IMR-90 (cell line): ENCODE measurements around the gene THOP1. TPM values are rescaled to one million over a fixed set of nuclear protein-coding genes. Genes with fewer than 3 reads are reported as not detected.

Experiments
- ATAC-seq: fragments of 200-7000 bp; cut with Tn5 transposase; 2 replicates; pipeline ENCODE4 v1.9.1; 2020; ENCODE audit warnings: low read depth, mild to moderate bottlenecking, moderate library complexity
- BruUV-seq: library from RNA; stranded (reverse); fragments of 400-500 nt; replicated peaks from 2 replicates; lab custom pipeline; 2021; lab: Mats Ljungman, UMichigan
- CTCF ChIA-PET: fragments of 300-600 bp; formaldehyde crosslinking; extraction: SDS; loops from one replicate; lab custom pipeline; 2021; ENCODE audit warnings: antibody characterized with exemption; lab: Yijun Ruan, JAX
- POLR2A ChIA-PET: fragments of 300-600 bp; sonication (Branson Sonifier 250); formaldehyde crosslinking; loops from one replicate; lab custom pipeline; 2022; ENCODE audit warnings: antibody characterized with exemption; ENCODE audit not compliant: unreplicated experiment; lab: Charles Lee
- DNase-seq: peaks from one replicate; pipeline ENCODE4 v3.0.0; 2013
- H2AFZ ChIP-seq: replicated peaks from 2 replicates; pipeline ENCODE3; 2013; ENCODE audit warnings: low read length, mild to moderate bottlenecking; ENCODE audit not compliant: poor library complexity
- H2AK5ac ChIP-seq: 2 replicates; pipeline ENCODE4 v1.6.1; 2013; ENCODE audit warnings: low read depth, low read length, inconsistent platforms
- H2AK9ac ChIP-seq: replicated peaks from 2 replicates; pipeline ENCODE3; 2013; ENCODE audit warnings: mild to moderate bottlenecking, low read depth, low read length, moderate library complexity; ENCODE audit not compliant: poor library complexity
- H2BK120ac ChIP-seq: 2 replicates; pipeline ENCODE4 v1.6.1; 2013; ENCODE audit warnings: low read depth, low read length, inconsistent platforms
- H2BK15ac ChIP-seq: 3 replicates; pipeline ENCODE4 v1.6.1; 2013; ENCODE audit warnings: low read depth, low read length, inconsistent platforms
- H2BK20ac ChIP-seq: 2 replicates; pipeline ENCODE4 v1.6.1; 2013; ENCODE audit warnings: low read depth, mild to moderate bottlenecking, inconsistent platforms, low read length, moderate library complexity
- H2BK5ac ChIP-seq: 2 replicates; pipeline ENCODE4 v1.6.1; 2013; ENCODE audit warnings: mild to moderate bottlenecking, low read depth, low read length, inconsistent platforms; ENCODE audit not compliant: poor library complexity, severe bottlenecking
- H3K14ac ChIP-seq: replicated peaks from 2 replicates; pipeline ENCODE4 v1.6.1; 2013; ENCODE audit warnings: low read depth, low read length, inconsistent platforms
- H3K18ac ChIP-seq: 2 replicates; pipeline ENCODE4 v1.6.1; 2013; ENCODE audit warnings: low read depth, low read length, control low read depth
- H3K23ac ChIP-seq: 2 replicates; pipeline ENCODE4 v1.6.1; 2013; ENCODE audit warnings: low read depth, low read length, inconsistent platforms
- H3K27ac ChIP-seq: 2 replicates; pipeline ENCODE4 v1.5.1; 2013; ENCODE audit warnings: mild to moderate bottlenecking, control low read depth, low read length; ENCODE audit not compliant: insufficient read depth
- H3K27me3 ChIP-seq: 2 replicates; pipeline ENCODE4 v1.6.1; 2013; ENCODE audit warnings: low read length; ENCODE audit not compliant: control insufficient read depth, insufficient read depth
- H3K36me3 ChIP-seq: 2 replicates; pipeline ENCODE4 v1.6.1; 2013; ENCODE audit warnings: low read length, mixed read lengths; ENCODE audit not compliant: control insufficient read depth, insufficient read depth
- H3K4ac ChIP-seq: 2 replicates; pipeline ENCODE4 v1.6.1; 2013; ENCODE audit warnings: low read depth, low read length, inconsistent platforms
- H3K4me1 ChIP-seq: 2 replicates; pipeline ENCODE4 v1.6.1; 2013; ENCODE audit warnings: low read length, mixed read lengths; ENCODE audit not compliant: control insufficient read depth, insufficient read depth
- H3K4me2 ChIP-seq: 2 replicates; pipeline ENCODE4 v1.6.1; 2013; ENCODE audit warnings: low read depth, mild to moderate bottlenecking, control low read depth, low read length, moderate library complexity
- H3K4me3 ChIP-seq: 2 replicates; pipeline ENCODE4 v1.5.1; 2013; ENCODE audit warnings: low read depth, mild to moderate bottlenecking, control low read depth, low read length, moderate library complexity; ENCODE audit not compliant: insufficient read depth
- H3K56ac ChIP-seq: 2 replicates; pipeline ENCODE4 v1.6.1; 2013; ENCODE audit warnings: low read length, inconsistent platforms; ENCODE audit not compliant: insufficient read depth; ENCODE audit errors: extremely low read depth
- H3K79me1 ChIP-seq, 2 experiments: 2 replicates each; pipeline ENCODE4 v1.6.1; 2013; ENCODE audit warnings: low read length in 2 of 2, inconsistent platforms in 1 of 2, low read depth in 1 of 2
- H3K9ac ChIP-seq: 2 replicates; pipeline ENCODE4 v1.6.1; 2013; ENCODE audit warnings: low read depth, low read length, control low read depth
- H3K9me1 ChIP-seq: 2 replicates; pipeline ENCODE4 v1.6.1; 2013; ENCODE audit warnings: low read length, inconsistent platforms; ENCODE audit not compliant: insufficient read depth
- H3K9me3 ChIP-seq: 2 replicates; pipeline ENCODE4 v1.6.1; 2013; ENCODE audit warnings: low read length; ENCODE audit not compliant: control insufficient read depth, insufficient read depth
- H4K20me1 ChIP-seq: 2 replicates; pipeline ENCODE4 v1.6.1; 2013; ENCODE audit warnings: low read length, inconsistent platforms; ENCODE audit not compliant: insufficient read depth
- H4K5ac ChIP-seq: 2 replicates; pipeline ENCODE4 v1.6.1; 2013; ENCODE audit warnings: mild to moderate bottlenecking, low read depth, low read length, control low read depth
- H4K8ac ChIP-seq, 2 experiments: 2 replicates each; pipeline ENCODE4 v1.6.1; 2013; ENCODE audit warnings: low read depth in 2 of 2, low read length in 2 of 2, control low read depth in 1 of 2, inconsistent platforms in 1 of 2
- H4K91ac ChIP-seq: 2 replicates; pipeline ENCODE4 v1.6.1; 2013; ENCODE audit warnings: low read depth, low read length, inconsistent platforms; ENCODE audit not compliant: insufficient read depth
- CHD1 ChIP-seq: IDR thresholded peaks from 2 replicates; pipeline ENCODE4 v1.6.1; 2012; ENCODE audit warnings: low read depth, low read length, improper control_type of control experiment
- MAFK ChIP-seq: IDR thresholded peaks from 2 replicates; pipeline ENCODE4 v1.6.1; 2012; ENCODE audit warnings: low read depth, low read length, improper control_type of control experiment
- RAD21 ChIP-seq: IDR thresholded peaks from 2 replicates; pipeline ENCODE4 v1.6.1; 2012; ENCODE audit warnings: low read length, improper control_type of control experiment
- RFX5 ChIP-seq: IDR thresholded peaks from 2 replicates; pipeline ENCODE4 v1.8.0; 2012; ENCODE audit warnings: low read depth, mild to moderate bottlenecking, low read length, moderate library complexity
- WGBS, 2 experiments: methylation state at CpG; one replicate each; pipeline versions ENCODE4 v1.1.5 to v1.1.7; 2013; ENCODE audit warnings: missing lambda C conversion rate in 2 of 2; ENCODE audit not compliant: insufficient read length in 1 of 2; ENCODE audit errors: extremely low coverage in 2 of 2; 5-methylcytosine and 5-hydroxymethylcytosine counted together
- dilution Hi-C: fragments of 300-500 bp; cut with HindIII; formaldehyde crosslinking; loops from one replicate; pipeline ENCODE4 v1.14.3; 2018; ENCODE audit warnings: low sequenced_read_pairs; ENCODE audit not compliant: unreplicated experiment
- in situ Hi-C: fragments of 300-500 bp; cut with MboI; formaldehyde crosslinking; loops from 3 replicates; pipeline ENCODE4 v1.14.3; 2019; ENCODE audit warnings: low sequenced_read_pairs, inconsistent platforms, mixed read lengths
- intact Hi-C: fragments of 100-400 bp; cut with micrococcal nuclease; formaldehyde crosslinking; loops from 2 replicates; pipeline ENCODE4 v1.10.0; 2022
- polyA plus RNA-seq, 3 experiments: library from polyadenylated mRNA; depleted of rRNA; stranded (reverse); fragments of >200 nt; gene quantifications; 2 replicates each; pipeline ENCODE4 v1.2.3, GENCODE V29; 2012; ENCODE audit warnings: low replicate concordance in 1 of 3
- total RNA-seq: library from RNA; depleted of rRNA; stranded (reverse); fragments of >200 nt; gene quantifications from 2 replicates; pipeline ENCODE4 v1.2.3, GENCODE V29; 2012
- TF ChIP-seq, protein P1 (sequence below): fragments of 150-350 bp; IDR thresholded peaks from 2 replicates; pipeline ENCODE4 v1.6.1; 2017; ENCODE audit warnings: mild to moderate bottlenecking, antibody characterized with exemption, low read length, low read depth

Gene THOP1
- total and polyA plus RNA-seq, 2 of the 4 experiments (the other 2 are of a cell fraction): 57.5 to 91.9 TPM

DNA sequence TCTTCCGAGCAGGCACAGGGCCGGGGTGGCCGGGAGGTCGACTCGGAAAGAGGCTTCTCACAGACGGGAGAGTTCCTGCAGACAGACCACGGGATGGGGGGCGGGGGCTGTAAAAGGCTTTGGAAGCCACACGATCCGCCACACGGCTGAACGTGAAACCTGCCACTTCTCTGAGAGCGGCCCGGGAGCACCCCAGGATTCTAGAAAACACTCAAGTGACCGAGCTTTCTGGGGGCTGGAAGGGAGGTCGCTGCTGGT, 29.9 kb upstream of the THOP1 start:
- ChIA-PET POLR2A (no interaction called here), CTCF (no interaction called here)
- no peak overlapping the region for H3K4ac ChIP-seq
- no peak overlapping the region for H2AK9ac ChIP-seq
- DNase-seq (no peak), ATAC-seq (no peak)
- H3K23ac ChIP-seq: no peak overlapping the region
- no peaks in the 10 kb centered on the region for H4K20me1 ChIP-seq
- no peak overlapping the region for H4K8ac ChIP-seq
- H2BK5ac ChIP-seq: no peak overlapping the region
- no peak overlapping the region for H3K9ac ChIP-seq
- 97% methylated on average over 14 of the region's 16 CpGs; no CpG with 5 or more reads in 1 of the 2 experiments for WGBS, 2 experiments
- no peak overlapping the region for H2BK120ac ChIP-seq
- no peak overlapping the region for H3K4me3 ChIP-seq
- H3K18ac ChIP-seq: no peak overlapping the region
- BruUV-seq: no TSS peak
- H4K91ac ChIP-seq: no peak overlapping the region
- no peak overlapping the region for H4K5ac ChIP-seq
- no peaks in the 10 kb centered on the region for H3K27me3 ChIP-seq
- H3K27ac ChIP-seq: no peak overlapping the region
- dilution Hi-C loops: no loop called here
- no peaks in the 10 kb centered on the region for H3K4me1 ChIP-seq
- H3K9me3 ChIP-seq: no peaks in the 10 kb centered on the region
- H3K56ac ChIP-seq: no peak overlapping the region
- intact Hi-C loops: no loop called here
- H3K9me1 ChIP-seq: no peaks in the 10 kb centered on the region; the same call in 1 of the 2 replicates
- H2BK20ac ChIP-seq: no peak overlapping the region
- no peak for TF ChIP-seq RFX5
- TF ChIP-seq MAFK: no peak
- TF ChIP-seq, protein P1, sequence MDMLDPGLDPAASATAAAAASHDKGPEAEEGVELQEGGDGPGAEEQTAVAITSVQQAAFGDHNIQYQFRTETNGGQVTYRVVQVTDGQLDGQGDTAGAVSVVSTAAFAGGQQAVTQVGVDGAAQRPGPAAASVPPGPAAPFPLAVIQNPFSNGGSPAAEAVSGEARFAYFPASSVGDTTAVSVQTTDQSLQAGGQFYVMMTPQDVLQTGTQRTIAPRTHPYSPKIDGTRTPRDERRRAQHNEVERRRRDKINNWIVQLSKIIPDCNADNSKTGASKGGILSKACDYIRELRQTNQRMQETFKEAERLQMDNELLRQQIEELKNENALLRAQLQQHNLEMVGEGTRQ: no peak
- no peak for TF ChIP-seq RAD21
- TF ChIP-seq CHD1: no peak
- no peak overlapping the region for H2AK5ac ChIP-seq
- peaks cover 49% of the 10 kb centered on the region for H3K36me3 ChIP-seq
- in situ Hi-C loops: no loop called here
- no peak overlapping the region for H3K14ac ChIP-seq
- H3K79me1 ChIP-seq: peaks cover 0 to 9% of the 10 kb centered on the region in 2 experiments; a peak in 3 of 4 replicates
- H2AFZ ChIP-seq: no peak overlapping the region
- no peak overlapping the region for H3K4me2 ChIP-seq
- no peak overlapping the region for H2BK15ac ChIP-seq
